ENCODE data around the gene YLPM1. TPM values are rescaled to one million over a fixed set of nuclear protein-coding genes. Genes with fewer than 3 reads are reported as not detected.

The YLPM1 gene, protein sequence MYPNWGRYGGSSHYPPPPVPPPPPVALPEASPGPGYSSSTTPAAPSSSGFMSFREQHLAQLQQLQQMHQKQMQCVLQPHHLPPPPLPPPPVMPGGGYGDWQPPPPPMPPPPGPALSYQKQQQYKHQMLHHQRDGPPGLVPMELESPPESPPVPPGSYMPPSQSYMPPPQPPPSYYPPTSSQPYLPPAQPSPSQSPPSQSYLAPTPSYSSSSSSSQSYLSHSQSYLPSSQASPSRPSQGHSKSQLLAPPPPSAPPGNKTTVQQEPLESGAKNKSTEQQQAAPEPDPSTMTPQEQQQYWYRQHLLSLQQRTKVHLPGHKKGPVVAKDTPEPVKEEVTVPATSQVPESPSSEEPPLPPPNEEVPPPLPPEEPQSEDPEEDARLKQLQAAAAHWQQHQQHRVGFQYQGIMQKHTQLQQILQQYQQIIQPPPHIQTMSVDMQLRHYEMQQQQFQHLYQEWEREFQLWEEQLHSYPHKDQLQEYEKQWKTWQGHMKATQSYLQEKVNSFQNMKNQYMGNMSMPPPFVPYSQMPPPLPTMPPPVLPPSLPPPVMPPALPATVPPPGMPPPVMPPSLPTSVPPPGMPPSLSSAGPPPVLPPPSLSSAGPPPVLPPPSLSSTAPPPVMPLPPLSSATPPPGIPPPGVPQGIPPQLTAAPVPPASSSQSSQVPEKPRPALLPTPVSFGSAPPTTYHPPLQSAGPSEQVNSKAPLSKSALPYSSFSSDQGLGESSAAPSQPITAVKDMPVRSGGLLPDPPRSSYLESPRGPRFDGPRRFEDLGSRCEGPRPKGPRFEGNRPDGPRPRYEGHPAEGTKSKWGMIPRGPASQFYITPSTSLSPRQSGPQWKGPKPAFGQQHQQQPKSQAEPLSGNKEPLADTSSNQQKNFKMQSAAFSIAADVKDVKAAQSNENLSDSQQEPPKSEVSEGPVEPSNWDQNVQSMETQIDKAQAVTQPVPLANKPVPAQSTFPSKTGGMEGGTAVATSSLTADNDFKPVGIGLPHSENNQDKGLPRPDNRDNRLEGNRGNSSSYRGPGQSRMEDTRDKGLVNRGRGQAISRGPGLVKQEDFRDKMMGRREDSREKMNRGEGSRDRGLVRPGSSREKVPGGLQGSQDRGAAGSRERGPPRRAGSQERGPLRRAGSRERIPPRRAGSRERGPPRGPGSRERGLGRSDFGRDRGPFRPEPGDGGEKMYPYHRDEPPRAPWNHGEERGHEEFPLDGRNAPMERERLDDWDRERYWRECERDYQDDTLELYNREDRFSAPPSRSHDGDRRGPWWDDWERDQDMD (N-terminal part only)
- total RNA-seq: 10 to 100 TPM; 58.2 to 58.4 TPM

DNA sequence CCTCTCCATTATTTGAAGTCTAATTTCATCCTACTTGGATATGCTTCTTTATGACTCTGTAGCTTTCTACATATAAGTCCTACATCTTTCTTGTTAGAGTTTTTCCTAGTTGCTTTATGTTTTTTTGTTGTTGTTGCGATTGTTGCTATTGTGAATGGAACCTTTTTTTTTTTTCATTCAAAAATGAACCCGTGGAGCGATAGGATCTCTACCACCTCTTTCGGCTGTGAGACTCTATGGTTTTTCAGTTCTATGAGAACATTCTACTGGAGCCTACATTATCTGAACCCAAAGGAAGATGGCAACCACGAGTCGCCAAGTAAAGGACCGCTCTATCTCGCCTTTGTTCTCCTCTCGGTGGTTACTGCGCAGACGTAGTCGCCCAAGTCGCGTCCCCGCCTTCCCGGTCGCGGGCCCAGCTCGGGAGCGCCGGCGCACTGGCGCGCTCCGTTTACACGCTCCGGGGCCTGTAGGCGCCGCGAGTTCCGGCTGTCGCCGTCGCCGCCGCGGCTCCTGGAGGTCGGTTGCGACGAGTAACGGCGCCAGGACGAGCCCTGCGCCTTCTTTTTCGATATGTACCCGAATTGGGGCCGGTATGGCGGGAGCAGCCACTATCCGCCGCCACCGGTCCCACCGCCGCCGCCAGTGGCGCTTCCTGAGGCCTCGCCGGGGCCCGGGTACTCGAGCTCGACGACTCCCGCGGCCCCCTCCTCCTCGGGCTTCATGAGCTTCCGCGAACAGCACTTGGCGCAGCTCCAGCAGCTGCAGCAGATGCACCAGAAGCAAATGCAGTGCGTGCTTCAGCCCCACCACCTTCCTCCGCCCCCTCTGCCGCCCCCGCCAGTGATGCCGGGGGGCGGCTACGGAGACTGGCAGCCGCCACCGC is at the start of gene YLPM1:
TSS of gene YLPM1 (plus strand) at position 400 of the 886 bp plus-strand sequence. CDS start at position 574, 174 bp downstream.
- CTCF ChIA-PET: interaction anchor here (0.6 to 3.4 kb wide), 19 partner anchors 9 to 942 kb away, joined by 3 to 29 read pairs (median 4); partner anchors contain the start of gene LTBP2
- H3K4me1 Mint-ChIP-seq (ENCODE audit: low read depth): peaks cover 40% of the 10 kb centered on the region
- DNase-seq: peak; percentile 94
- H3K4me3 Mint-ChIP-seq: peak within 1 kb of the TSS; percentile 92
- no peaks in the 10 kb centered on the region for H3K9me3 Mint-ChIP-seq (ENCODE audit: insufficient read depth)
- POLR2A ChIA-PET: interaction anchor here (0.6 to 2.2 kb wide), 17 partner anchors 12 to 361 kb away, joined by 3 to 21 read pairs (median 4); no protein-coding TSS in a partner anchor
- H3K36me3 Mint-ChIP-seq (ENCODE audit: low read depth): peaks cover 37% of the 10 kb centered on the region
- H3K27me3 Mint-ChIP-seq (ENCODE audit: low read depth): peaks cover 2% of the 10 kb centered on the region
- peak; percentile 95 for ATAC-seq
- peak within 1 kb of the TSS; percentile 86 for H3K27ac Mint-ChIP-seq

DNA sequence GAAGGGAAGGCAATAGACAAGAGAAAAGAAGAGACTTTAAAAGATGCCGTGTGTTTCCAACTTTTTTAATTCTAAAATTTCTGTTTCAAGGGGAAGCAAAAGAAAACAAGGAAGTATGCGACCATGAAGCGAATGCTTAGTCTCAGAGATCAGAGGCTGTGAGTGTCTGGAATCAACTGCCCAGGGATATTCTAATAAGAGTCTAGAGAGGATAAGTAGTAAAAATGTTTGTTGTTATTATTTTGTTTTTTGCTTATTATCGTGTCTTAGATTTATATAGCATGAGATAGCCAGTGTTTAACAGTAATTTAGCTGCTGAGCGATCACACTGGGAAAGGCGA is 49.8 kb upstream of the YLPM1 start:
- H3K36me3 Mint-ChIP-seq (ENCODE audit: low read depth): peaks cover 17% of the 10 kb centered on the region
- peak overlapping the region; percentile 90 for H3K4me3 Mint-ChIP-seq
- ATAC-seq: peak; percentile 9
- H3K27ac Mint-ChIP-seq: peak overlapping the region; percentile 93
- ChIA-PET CTCF (interaction anchor here (1.0 kb wide), 1 partner anchor 91 kb away, joined by 5 read pairs; no protein-coding TSS in a partner anchor), POLR2A (interaction anchor here (0.6 kb wide), 1 partner anchor 34 kb away, joined by 3 read pairs; no protein-coding TSS in a partner anchor)
- no peaks in the 10 kb centered on the region for H3K27me3 Mint-ChIP-seq (ENCODE audit: low read depth)
- no peaks in the 10 kb centered on the region for H3K9me3 Mint-ChIP-seq (ENCODE audit: insufficient read depth)
- no peak for DNase-seq
- H3K4me1 Mint-ChIP-seq (ENCODE audit: low read depth): peaks cover 42% of the 10 kb centered on the region

DNA sequence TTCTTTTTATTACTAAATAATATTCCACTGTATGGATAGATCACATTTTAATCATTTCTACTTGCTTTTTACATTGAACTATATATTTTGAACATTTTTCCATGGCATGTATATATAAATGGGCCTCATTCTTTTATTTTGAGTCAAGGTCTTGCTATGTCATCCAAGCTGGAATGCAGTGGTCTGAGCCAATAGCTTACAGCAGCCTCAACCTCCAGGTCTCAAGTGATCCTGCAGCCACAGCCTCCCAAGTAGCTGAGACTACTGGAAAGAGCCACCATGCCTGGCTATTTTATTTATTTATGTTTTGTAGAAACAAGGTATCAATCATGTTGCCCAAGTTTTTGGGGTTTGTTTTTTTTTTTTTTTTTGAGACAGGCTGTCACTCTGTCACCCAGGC is 42.6 kb upstream of the YLPM1 start:
- H3K27ac Mint-ChIP-seq: no peak overlapping the region
- ATAC-seq: no peak
- ChIA-PET POLR2A (no interaction called here), CTCF (no interaction called here)
- peaks cover 23% of the 10 kb centered on the region for H3K36me3 Mint-ChIP-seq (ENCODE audit: low read depth)
- no peaks in the 10 kb centered on the region for H3K9me3 Mint-ChIP-seq (ENCODE audit: insufficient read depth)
- DNase-seq: no peak
- no peaks in the 10 kb centered on the region for H3K27me3 Mint-ChIP-seq (ENCODE audit: low read depth)
- peaks cover 7% of the 10 kb centered on the region for H3K4me1 Mint-ChIP-seq (ENCODE audit: low read depth)
- no peak overlapping the region for H3K4me3 Mint-ChIP-seq

DNA sequence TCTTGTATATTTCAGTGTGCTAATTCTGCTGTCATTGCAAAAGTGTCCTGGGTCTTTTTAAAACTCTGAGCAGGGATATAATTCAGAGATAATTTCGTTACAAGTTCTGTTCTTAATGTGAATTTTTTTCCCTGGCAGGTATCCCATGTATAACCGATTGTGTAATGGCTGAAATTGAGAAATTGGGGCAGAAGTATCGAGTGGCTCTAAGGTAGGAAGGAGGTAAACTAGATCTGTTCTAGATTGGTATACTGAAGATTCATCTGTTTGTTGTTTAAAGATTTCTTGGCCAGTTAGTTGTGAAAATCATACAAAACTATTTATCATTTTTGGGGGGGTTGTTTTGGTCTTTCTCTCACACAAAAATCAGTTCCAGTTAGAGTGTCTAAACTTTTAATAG is 40.0 kb upstream of the YLPM1 start:
- Mint-ChIP-seq H3K27ac (no peak overlapping the region), H3K4me1 (ENCODE audit: low read depth) (peaks cover 3% of the 10 kb centered on the region), H3K36me3 (ENCODE audit: low read depth) (peaks cover 18% of the 10 kb centered on the region), H3K4me3 (no peak overlapping the region), H3K27me3 (ENCODE audit: low read depth) (no peaks in the 10 kb centered on the region), H3K9me3 (ENCODE audit: insufficient read depth) (no peaks in the 10 kb centered on the region)
- ATAC-seq (no peak), DNase-seq (no peak)
- POLR2A ChIA-PET: no interaction called here
- CTCF ChIA-PET: no interaction called here

DNA sequence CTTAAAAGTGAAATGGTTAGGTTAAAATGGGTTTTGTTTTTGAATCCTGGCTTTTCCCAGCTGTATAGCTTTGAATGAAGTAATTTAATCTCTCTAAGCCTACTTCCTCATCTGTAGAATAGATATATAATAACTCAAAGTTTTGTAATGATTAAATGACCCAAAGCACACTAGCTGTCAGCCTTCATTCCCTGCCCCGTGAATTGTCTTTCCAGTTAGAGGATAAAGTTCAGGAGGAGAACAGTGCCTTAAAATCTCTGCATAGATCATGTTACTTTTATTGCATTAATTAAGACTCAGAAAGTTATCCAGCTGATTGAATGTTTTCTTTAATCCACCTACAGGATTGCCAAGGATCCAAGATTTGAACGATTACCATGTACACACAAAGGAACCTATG is 30.7 kb upstream of the YLPM1 start:
- H3K4me3 Mint-ChIP-seq: no peak overlapping the region
- no peaks in the 10 kb centered on the region for H3K4me1 Mint-ChIP-seq (ENCODE audit: low read depth)
- H3K9me3 Mint-ChIP-seq (ENCODE audit: insufficient read depth): no peaks in the 10 kb centered on the region
- no peak for DNase-seq
- ChIA-PET CTCF (no interaction called here), POLR2A (no interaction called here)
- no peaks in the 10 kb centered on the region for H3K27me3 Mint-ChIP-seq (ENCODE audit: low read depth)
- no peak for ATAC-seq
- no peak overlapping the region for H3K27ac Mint-ChIP-seq
- H3K36me3 Mint-ChIP-seq (ENCODE audit: low read depth): peaks cover 34% of the 10 kb centered on the region

DNA sequence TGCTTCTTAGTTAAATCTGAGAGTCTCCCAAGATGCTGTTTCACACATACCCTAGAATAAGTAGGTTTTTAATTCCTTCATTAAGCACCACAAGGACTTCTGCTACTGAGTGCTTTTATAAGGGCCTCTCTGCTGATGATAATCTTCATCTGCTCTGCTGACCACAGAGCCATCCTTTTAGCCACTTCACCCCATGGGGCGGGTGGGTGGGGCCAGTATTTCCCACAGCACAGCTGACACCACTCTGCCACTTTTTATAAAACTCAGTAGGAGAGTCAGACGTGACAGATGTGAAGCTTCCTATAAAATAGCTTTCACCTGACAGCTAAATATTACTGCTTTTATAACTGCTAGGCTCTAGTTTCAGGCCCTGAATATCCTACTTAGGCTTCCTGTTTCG is 29.9 kb upstream of the YLPM1 start:
- CTCF ChIA-PET: no interaction called here
- Mint-ChIP-seq H3K9me3 (ENCODE audit: insufficient read depth) (no peaks in the 10 kb centered on the region), H3K27ac (no peak overlapping the region), H3K4me3 (no peak overlapping the region), H3K36me3 (ENCODE audit: low read depth) (peaks cover 34% of the 10 kb centered on the region), H3K27me3 (ENCODE audit: low read depth) (no peaks in the 10 kb centered on the region), H3K4me1 (ENCODE audit: low read depth) (no peaks in the 10 kb centered on the region)
- DNase-seq (no peak), ATAC-seq (no peak)
- POLR2A ChIA-PET: no interaction called here

DNA sequence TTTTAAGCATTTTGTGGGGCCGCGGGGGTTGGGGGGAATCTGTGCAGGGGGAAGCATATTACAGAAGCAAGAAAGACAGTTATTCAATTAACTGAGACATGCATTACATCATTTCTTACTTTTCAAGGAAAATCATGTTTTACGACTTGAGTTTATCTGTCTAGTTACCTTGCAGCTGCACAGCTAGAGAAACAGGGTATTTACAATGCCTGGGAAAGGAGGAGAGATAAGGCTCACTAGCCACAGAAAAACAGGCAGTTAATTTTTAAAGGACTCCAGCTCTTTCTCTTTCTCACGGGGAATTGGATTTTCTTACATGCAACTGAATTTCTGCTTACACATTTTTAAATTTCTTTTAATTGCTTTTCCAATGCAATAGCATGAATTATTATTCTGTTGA is 28.0 kb upstream of the YLPM1 start:
- Mint-ChIP-seq H3K27ac (no peak overlapping the region), H3K36me3 (ENCODE audit: low read depth) (peaks cover 37% of the 10 kb centered on the region), H3K4me1 (ENCODE audit: low read depth) (no peaks in the 10 kb centered on the region), H3K27me3 (ENCODE audit: low read depth) (no peaks in the 10 kb centered on the region), H3K4me3 (no peak overlapping the region), H3K9me3 (ENCODE audit: insufficient read depth) (no peaks in the 10 kb centered on the region)
- ATAC-seq: no peak
- ChIA-PET POLR2A (no interaction called here), CTCF (no interaction called here)
- DNase-seq: no peak

DNA sequence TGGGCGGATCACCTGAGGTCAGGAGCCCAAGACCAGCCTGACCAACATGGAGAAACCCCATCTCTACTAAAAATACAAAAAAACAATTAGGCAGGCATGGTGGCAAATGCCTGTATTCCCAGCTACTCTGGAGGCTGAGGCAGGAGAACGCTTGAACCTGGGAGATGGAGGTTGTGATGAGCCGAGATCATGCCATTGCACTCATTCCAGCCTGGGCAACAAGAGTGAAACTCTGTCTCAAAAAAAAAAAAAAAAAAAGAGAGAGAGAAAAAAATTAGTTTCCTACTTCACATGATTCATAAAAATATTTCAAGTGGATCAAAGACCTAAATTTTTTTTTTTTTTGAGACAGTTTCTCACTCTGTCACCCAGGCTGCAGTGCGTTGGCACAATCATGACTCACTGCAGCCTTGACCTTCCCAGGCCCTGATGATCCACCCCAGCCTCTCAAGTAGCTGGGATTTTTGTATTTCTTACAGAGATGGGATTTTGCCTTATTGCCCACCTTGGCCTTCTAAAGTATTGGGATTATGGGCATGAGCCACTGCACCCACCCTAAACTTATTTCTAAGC is 25.3 kb upstream of the YLPM1 start:
- POLR2A ChIA-PET: no interaction called here
- Mint-ChIP-seq H3K36me3 (ENCODE audit: low read depth) (peaks cover 37% of the 10 kb centered on the region), H3K27ac (no peak overlapping the region), H3K9me3 (ENCODE audit: insufficient read depth) (no peaks in the 10 kb centered on the region), H3K27me3 (ENCODE audit: low read depth) (no peaks in the 10 kb centered on the region), H3K4me3 (no peak overlapping the region), H3K4me1 (ENCODE audit: low read depth) (no peaks in the 10 kb centered on the region)
- CTCF ChIA-PET: no interaction called here
- DNase-seq (no peak), ATAC-seq (no peak)

DNA sequence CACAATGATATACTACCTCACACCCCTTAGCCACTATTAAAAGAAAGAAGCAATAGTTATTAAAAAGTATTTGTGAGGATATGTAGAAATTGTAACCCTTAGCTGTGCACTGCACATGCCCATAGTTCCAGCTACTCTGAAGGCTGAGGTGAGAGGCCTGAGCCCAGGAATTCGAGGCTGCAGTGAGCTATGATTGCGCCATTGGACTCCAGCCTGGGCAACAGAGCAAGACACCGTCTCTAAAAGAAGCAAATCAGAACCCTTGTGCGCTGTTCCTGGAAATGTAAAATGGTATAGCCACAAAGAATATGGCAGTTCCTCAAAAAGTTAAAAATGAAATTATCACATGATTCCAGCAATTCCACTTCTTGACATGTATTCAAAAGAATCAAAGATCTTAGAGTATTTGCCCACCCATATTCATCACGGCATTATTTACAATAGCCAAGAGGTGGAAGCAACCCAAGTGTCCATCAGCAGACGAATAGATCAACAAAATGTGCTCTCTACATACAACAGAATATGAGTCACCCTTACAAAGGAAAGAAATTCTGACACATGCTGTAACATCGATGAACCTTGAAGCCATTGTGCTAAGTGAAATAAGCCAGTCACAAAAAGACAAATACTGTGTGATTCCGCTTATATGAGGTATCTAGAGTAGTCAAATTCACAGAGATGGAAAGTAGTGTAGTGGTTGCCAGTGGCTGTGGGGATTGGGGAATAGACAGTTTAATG is 23.7 kb upstream of the YLPM1 start:
- DNase-seq (no peak), ATAC-seq (no peak)
- no peaks in the 10 kb centered on the region for H3K9me3 Mint-ChIP-seq (ENCODE audit: insufficient read depth)
- no peak overlapping the region for H3K27ac Mint-ChIP-seq
- peaks cover 28% of the 10 kb centered on the region for H3K36me3 Mint-ChIP-seq (ENCODE audit: low read depth)
- no peaks in the 10 kb centered on the region for H3K27me3 Mint-ChIP-seq (ENCODE audit: low read depth)
- H3K4me3 Mint-ChIP-seq: no peak overlapping the region
- H3K4me1 Mint-ChIP-seq (ENCODE audit: low read depth): no peaks in the 10 kb centered on the region
- ChIA-PET CTCF (no interaction called here), POLR2A (no interaction called here)

DNA sequence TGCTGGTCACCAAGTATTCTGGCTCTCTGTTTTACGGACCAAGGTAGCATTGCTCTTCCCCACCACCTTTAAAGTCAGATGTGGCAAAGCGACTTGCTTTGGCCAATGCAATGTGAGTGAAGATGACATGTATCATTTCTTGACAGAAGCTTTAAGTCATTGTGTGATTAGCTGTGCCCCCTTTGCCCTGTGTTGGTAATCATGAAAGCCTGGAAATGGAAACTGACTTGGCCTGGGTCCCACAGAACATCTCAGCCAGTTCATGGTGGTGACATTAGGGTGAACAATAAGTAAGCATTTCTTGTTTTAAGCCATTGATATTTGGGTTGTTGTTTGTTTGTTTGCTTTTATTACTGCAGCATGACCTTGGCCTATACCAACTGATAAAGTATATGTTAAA is 15.9 kb upstream of the YLPM1 start:
- Mint-ChIP-seq H3K36me3 (ENCODE audit: low read depth) (no peaks in the 10 kb centered on the region), H3K4me3 (no peak overlapping the region), H3K27ac (no peak overlapping the region), H3K9me3 (ENCODE audit: insufficient read depth) (no peaks in the 10 kb centered on the region), H3K27me3 (ENCODE audit: low read depth) (no peaks in the 10 kb centered on the region), H3K4me1 (ENCODE audit: low read depth) (no peaks in the 10 kb centered on the region)
- CTCF ChIA-PET: no interaction called here
- DNase-seq (no peak), ATAC-seq (no peak)
- POLR2A ChIA-PET: no interaction called here

Data from activated CD8-positive, alpha-beta T cell treated with anti-CD3 and anti-CD28 coated beads, Interleukin-2, amount 10 ng/mL, durations not matched to agents 7 days and 5 days (primary cell).